Effector memory CD4-positive, alpha-beta T cell (primary cell): ENCODE data around the gene HPN.
A peak's percentile ranks its signal among the peaks of the same experiment; 100 is the strongest.
"Not testable (repeated sequence)": the region's sequence is repeated elsewhere in the genome, so short reads cannot be mapped to it uniquely, and the experiment has no call there.

ENCODE experiments used
- DNase-seq, 3 donors: peaks; one replicate each; pipeline ENCODE4 v3.0.0-alpha.2; 2020
- H3K27ac ChIP-seq: 2 replicates; pipeline ENCODE4 v1.7.0; 2013; ENCODE audit warnings: mild to moderate bottlenecking, low read length, moderate library complexity; ENCODE audit not compliant: insufficient read depth, poor library complexity, severe bottlenecking
- H3K27me3 ChIP-seq: replicated peaks from 2 replicates; pipeline ENCODE4 v1.7.0; 2013; ENCODE audit warnings: mild to moderate bottlenecking, low read length; ENCODE audit not compliant: insufficient read depth, control insufficient read depth, poor library complexity, severe bottlenecking
- H3K36me3 ChIP-seq: 2 replicates; pipeline ENCODE4 v1.7.0; 2013; ENCODE audit warnings: mild to moderate bottlenecking, low read length, moderate library complexity; ENCODE audit not compliant: control insufficient read depth, insufficient read depth
- H3K4me1 ChIP-seq: 2 replicates; pipeline ENCODE4 v1.7.0; 2013; ENCODE audit warnings: low read length, mild to moderate bottlenecking; ENCODE audit not compliant: control insufficient read depth, insufficient read depth, poor library complexity, severe bottlenecking
- H3K4me3 ChIP-seq: 2 replicates; pipeline ENCODE4 v1.7.0; 2013; ENCODE audit warnings: low read length, low read depth, mild to moderate bottlenecking; ENCODE audit not compliant: insufficient read depth, poor library complexity, severe bottlenecking
- H3K9me3 ChIP-seq: 2 replicates; pipeline ENCODE4 v1.7.0; 2013; ENCODE audit warnings: mild to moderate bottlenecking, low read length, moderate library complexity; ENCODE audit not compliant: control insufficient read depth

Gene HPN

DNA sequence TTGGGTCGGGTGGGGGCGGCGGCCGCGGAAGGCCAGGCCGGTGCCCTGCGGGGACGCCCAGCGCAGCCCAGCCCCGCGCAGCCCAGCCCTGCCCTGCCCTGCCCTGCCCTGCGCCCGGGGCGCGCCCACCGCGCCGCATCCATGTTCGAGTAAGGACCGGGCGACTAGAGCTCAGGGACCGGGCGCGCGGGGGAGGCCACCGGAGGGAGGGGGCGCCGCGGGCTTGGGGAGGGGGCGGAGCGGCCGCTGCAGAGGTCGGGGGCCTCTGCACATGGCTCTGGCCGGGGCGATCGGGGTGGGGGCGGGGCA, 41.2 kb upstream of the HPN start:
- peak overlapping the region; percentile 87 for H3K27ac ChIP-seq
- H3K9me3 ChIP-seq, result no peaks in the 10 kb centered on the region
- H3K36me3 ChIP-seq, result no peaks in the 10 kb centered on the region
- H3K4me3 ChIP-seq, result peak overlapping the region; percentile 71
- DNase-seq, result no peak
- H3K4me1 ChIP-seq, result peaks cover 76% of the 10 kb centered on the region
- no peaks in the 10 kb centered on the region for H3K27me3 ChIP-seq

GRCh38 chr19:35000647-35001501, 40.6 kb upstream of the HPN start:
- Histone ChIP-seq H3K27me3 (no peaks in the 10 kb centered on the region), H3K4me1 (peaks cover 74% of the 10 kb centered on the region), H3K27ac (peak overlapping the region; percentile 87), H3K36me3 (peaks cover 5% of the 10 kb centered on the region), H3K9me3 (no peaks in the 10 kb centered on the region), H3K4me3 (peak overlapping the region; percentile 71)
- peak; percentile 22 to 68 (median 51) for DNase-seq

- Histone ChIP-seq H3K27me3 (no peaks in the 10 kb centered on the region), H3K4me3 (peak overlapping the region; percentile 71), H3K9me3 (no peaks in the 10 kb centered on the region), H3K27ac (peak overlapping the region; percentile 87), H3K4me1 (peaks cover 63% of the 10 kb centered on the region), H3K36me3 (peaks cover 13% of the 10 kb centered on the region)
- no peak for DNase-seq
These were observed 39.4 kb upstream of the HPN start for GRCh38 chr19:35002037-35002535.

GRCh38 chr19:35004517-35005255, 36.8 kb upstream of the HPN start:
- Histone ChIP-seq H3K27ac (no peak overlapping the region), H3K9me3 (no peaks in the 10 kb centered on the region), H3K36me3 (peaks cover 22% of the 10 kb centered on the region), H3K27me3 (no peaks in the 10 kb centered on the region), H3K4me1 (peaks cover 39% of the 10 kb centered on the region), H3K4me3 (no peak overlapping the region)
- no peak for DNase-seq

GRCh38 chr19:35005256-35005977, 36.1 kb upstream of the HPN start:
- no peaks in the 10 kb centered on the region for H3K9me3 ChIP-seq
- no peak overlapping the region for H3K4me3 ChIP-seq
- peaks cover 30% of the 10 kb centered on the region for H3K36me3 ChIP-seq
- H3K27ac ChIP-seq, result peak overlapping the region; percentile 13
- H3K4me1 ChIP-seq, result peaks cover 36% of the 10 kb centered on the region
- DNase-seq, result no peak
- no peaks in the 10 kb centered on the region for H3K27me3 ChIP-seq

DNA sequence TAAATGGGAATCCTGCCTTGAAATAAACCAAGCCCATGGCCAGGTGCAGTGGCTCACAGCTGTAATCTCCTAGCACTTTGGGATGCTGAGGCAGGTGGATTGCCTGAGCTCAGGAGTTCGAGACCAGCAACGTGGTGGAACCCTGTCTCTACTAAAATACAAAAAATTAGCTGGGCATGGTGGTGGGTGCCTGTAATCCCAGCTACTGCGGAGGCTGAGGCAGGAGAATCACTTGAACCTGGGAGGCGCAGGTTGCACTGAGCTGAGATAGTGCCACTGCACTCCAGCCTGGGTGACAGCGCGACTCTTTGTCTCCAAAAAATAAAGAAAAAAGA, 35.5 kb upstream of the HPN start:
- DNase-seq, H3K4me3 ChIP-seq, H3K27me3 ChIP-seq, H3K9me3 ChIP-seq: not testable (repeated sequence)
- Histone ChIP-seq H3K27ac (peak overlapping the region; percentile 13), H3K4me1 (peaks cover 37% of the 10 kb centered on the region), H3K36me3 (peaks cover 33% of the 10 kb centered on the region)

GRCh38 chr19:35006342-35006998, 35.1 kb upstream of the HPN start:
- Histone ChIP-seq H3K9me3 (no peaks in the 10 kb centered on the region), H3K36me3 (peaks cover 35% of the 10 kb centered on the region), H3K4me3 (no peak overlapping the region), H3K27me3 (no peaks in the 10 kb centered on the region), H3K27ac (peak overlapping the region; percentile 5), H3K4me1 (peaks cover 37% of the 10 kb centered on the region)
- DNase-seq, result no peak

DNA sequence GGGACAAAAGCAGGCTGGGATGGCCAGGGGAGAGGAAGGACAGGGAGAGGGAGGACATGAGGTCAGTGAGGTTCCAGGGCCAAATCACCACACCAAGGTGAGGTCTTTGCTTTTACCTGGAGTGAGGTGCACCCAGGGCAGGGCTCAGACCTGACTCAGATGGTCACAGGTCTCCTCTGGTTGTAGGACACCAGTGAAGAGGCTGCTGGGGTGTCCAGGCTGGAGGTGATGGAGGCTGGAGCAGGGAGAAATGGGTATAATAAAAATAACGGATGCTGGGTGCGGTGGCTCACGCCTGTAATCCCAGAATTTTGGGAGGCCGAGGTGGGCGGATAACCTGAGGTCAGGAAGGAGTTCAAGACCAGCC, 34.5 kb upstream of the HPN start:
- Histone ChIP-seq H3K36me3 (peaks cover 40% of the 10 kb centered on the region), H3K27ac (no peak overlapping the region), H3K4me1 (peaks cover 37% of the 10 kb centered on the region), H3K9me3 (no peaks in the 10 kb centered on the region), H3K27me3 (no peaks in the 10 kb centered on the region), H3K4me3 (no peak overlapping the region)
- no peak for DNase-seq

- H3K9me3 ChIP-seq, H3K4me3 ChIP-seq, DNase-seq, H3K27me3 ChIP-seq, H3K27ac ChIP-seq: not testable (repeated sequence)
- Histone ChIP-seq H3K4me1 (peaks cover 37% of the 10 kb centered on the region), H3K36me3 (peaks cover 40% of the 10 kb centered on the region)
These were observed 34.1 kb upstream of the HPN start for GRCh38 chr19:35007427-35007826.
